ENCODE measurements around the gene RNF166. TPM values are rescaled to one million over a fixed set of nuclear protein-coding genes. Genes with fewer than 3 reads are reported as not detected.

Gene RNF166
- total and polyA plus RNA-seq, 2 of the 13 experiments (the other 11 are each of a cell fraction or from before 2014, with no cell fraction given) = 21.4 to 23.0 TPM

GRCh38 chr16:88686439-88687253, 19.6 kb downstream of the RNF166 start, which contains the start of gene SNAI3:
TSS of gene SNAI3 (minus strand) at chr16:88686507. CDS start at chr16:88686406, 101 bp downstream.
- peaks cover 3% of the 10 kb centered on the region; the same call in 1 of the 2 replicates for H4K20me1 ChIP-seq (ENCODE audit: insufficient read depth, low read length)
- no peaks in the 10 kb centered on the region for H3K36me3 ChIP-seq (replicated peaks in 1 of 2; ENCODE audit: control insufficient read depth in 1 of 2, insufficient read depth in 2 of 2, low read length in 2 of 2)
- H2AFZ ChIP-seq (ENCODE audit: low read length) = no peak within 1 kb of the TSS
- ChIA-PET CTCF (ENCODE audit: low intra/inter-chr PET ratio, low total read pairs) (no interaction called here), POLR2A (interaction anchor here (1.0 to 2.6 kb wide), 6 partner anchors 14 to 28 kb away, joined by 3 to 11 read pairs (median 3); partner anchors contain the start of gene MVD)
- H3K4me1 ChIP-seq (ENCODE audit: insufficient read depth, low read length) = peaks cover 48% of the 10 kb centered on the region
- H3K4me3 ChIP-seq (replicated peaks in 1 of 3; ENCODE audit: insufficient read depth in 1 of 3, low read depth in 2 of 3, low read length in 3 of 3) = peak within 1 kb of the TSS; percentile 52 to 76 (median 69)
- peaks cover 23 to 82% of the 10 kb centered on the region in 2 experiments for H3K27me3 ChIP-seq (ENCODE audit: control insufficient read depth in 1 of 2, insufficient read depth in 2 of 2, low read length in 2 of 2)
- WGBS (ENCODE audit: low lambda C conversion rate) = 1% methylated on average over 16 of the region's 65 CpGs
- intact Hi-C loops (cut with micrococcal nuclease; ENCODE audit: unreplicated experiment) (no loop called here), in situ Hi-C loops (cut with HindIII; ENCODE audit: extremely low pct_ligation_motif_present, low pct_unique_long_range_greater_than_20kb) (no loop called here)
- FAIRE-seq (no peak), DNase-seq (ENCODE audit: low spot score) (peak; percentile 76), ATAC-seq (peak; percentile 85)
- no peaks in the 10 kb centered on the region for H3K79me2 ChIP-seq (ENCODE audit: insufficient read depth, low read length)
- H3K9me3 ChIP-seq (ENCODE audit: low read length) = no peaks in the 10 kb centered on the region
- no TSS peak for BruUV-seq (replicated peaks)
- H3K9ac ChIP-seq (ENCODE audit: insufficient read depth, low read depth, low read length) = peak within 1 kb of the TSS; percentile 8; the same call in 1 of the 2 replicates
- H3K27ac ChIP-seq (ENCODE audit: extremely low read length, insufficient read depth, low read length) = no peak within 1 kb of the TSS
- peak within 1 kb of the TSS; percentile 91 for H3K4me2 ChIP-seq (ENCODE audit: low read depth, low read length)
- TF ChIP-seq KLF9 (CRISPR knock-in tag; IDR thresholded peaks at IDR 0.05; ENCODE audit: low read depth) = no peak
- TF ChIP-seq ARHGAP35 (CRISPR knock-in tag; IDR thresholded peaks at IDR 0.05; ENCODE audit: borderline replicate concordance) = peak; percentile 76
- no peak; the same call in 1 of the 2 replicates for TF ChIP-seq ATF5 (CRISPR knock-in tag; IDR thresholded peaks at IDR 0.05; ENCODE audit: low read depth)
- peak; percentile 89 for TF ChIP-seq ZNF670 (CRISPR knock-in tag; IDR thresholded peaks at IDR 0.05; ENCODE audit: borderline replicate concordance)
- peak; percentile 55; the same call in 1 of the 2 replicates for TF ChIP-seq ZNF740 (CRISPR knock-in tag; IDR thresholded peaks at IDR 0.05)
- TF ChIP-seq ZSCAN22 (CRISPR knock-in tag; IDR thresholded peaks at IDR 0.05) = peak; percentile 15; the same call in 1 of the 2 replicates
- peak; percentile 70; the same call in 1 of the 2 replicates for TF ChIP-seq MXD3 (CRISPR knock-in tag; IDR thresholded peaks at IDR 0.05)
- 0 out of 2 replicates have a peak, but pooled peaks have one; percentile 60 for TF ChIP-seq KLF12 (CRISPR knock-in tag; IDR thresholded peaks at IDR 0.05; ENCODE audit: borderline replicate concordance)
- TF ChIP-seq TERF1 (CRISPR knock-in tag; IDR thresholded peaks at IDR 0.05) = no peak; the same call in 1 of the 2 replicates
- no peak for TF ChIP-seq ZNF432 (CRISPR knock-in tag; IDR thresholded peaks at IDR 0.05; ENCODE audit: borderline replicate concordance)
- no peak for TF ChIP-seq ZNF362 (CRISPR knock-in tag; IDR thresholded peaks at IDR 0.05; ENCODE audit: borderline replicate concordance)
- TF ChIP-seq ZNF232 (CRISPR knock-in tag; IDR thresholded peaks at IDR 0.05; ENCODE audit: borderline replicate concordance) = peak; percentile 24; the same call in 1 of the 2 replicates
- peak; percentile 64 for TF ChIP-seq SAP130 (CRISPR knock-in tag; IDR thresholded peaks at IDR 0.05; ENCODE audit: low read depth)
- peak; percentile 86 for TF ChIP-seq CENPT (CRISPR knock-in tag; IDR thresholded peaks at IDR 0.05; ENCODE audit: low read depth)
- TF ChIP-seq ZNF383 (CRISPR knock-in tag; IDR thresholded peaks at IDR 0.05; ENCODE audit: borderline replicate concordance) = 0 out of 2 replicates have a peak, but pooled peaks have one; percentile 34
- no peak for TF ChIP-seq SRSF9 (IDR thresholded peaks at IDR 0.05; ENCODE audit: borderline replicate concordance, insufficient read depth, low read depth, low read length, poor library complexity, severe bottlenecking)
- no peak for TF ChIP-seq FOXM1 (CRISPR knock-in tag; IDR thresholded peaks at IDR 0.05)
- TF ChIP-seq ZNF557 (CRISPR knock-in tag; IDR thresholded peaks at IDR 0.05) = peak; percentile 35; the same call in 1 of the 2 replicates
